GM18498 (cell line): ENCODE measurements around the gene SLC22A5.

Source experiments
- ATAC-seq: cut with Tn5 transposase; IDR thresholded peaks from one replicate; pipeline ENCODE4 v1.9.1; 2021; ENCODE audit warnings: mild to moderate bottlenecking, moderate library complexity; ENCODE audit not compliant: unreplicated experiment

Gene SLC22A5

GRCh38 chr5:132369474-132370180 is at the start of gene SLC22A5:
Gene SLC22A5 (plus strand): TSS chr5:132369710. CDS start chr5:132369973, 263 bp downstream.
- peak; percentile 91 for ATAC-seq

- no peak for ATAC-seq
Measured at GRCh38 chr5:132319975-132320374, 49.5 kb upstream of the SLC22A5 start.

- ATAC-seq, result no peak
Measured at GRCh38 chr5:132321109-132321721, 48.3 kb upstream of the SLC22A5 start.

- ATAC-seq, result no peak
Measured at GRCh38 chr5:132322266-132322665, 47.2 kb upstream of the SLC22A5 start.

GRCh38 chr5:132323202-132323601 is 46.3 kb upstream of the SLC22A5 start:
- no peak for ATAC-seq

GRCh38 chr5:132325691-132326090 is 43.8 kb upstream of the SLC22A5 start:
- ATAC-seq, result no peak

- no peak for ATAC-seq
Measured at GRCh38 chr5:132327252-132327955, 42.1 kb upstream of the SLC22A5 start.

- no peak for ATAC-seq
Measured at GRCh38 chr5:132334812-132335211, 34.7 kb upstream of the SLC22A5 start.

GRCh38 chr5:132335402-132335801 is 34.1 kb upstream of the SLC22A5 start:
- ATAC-seq, result no peak

GRCh38 chr5:132339502-132339901 is 30.0 kb upstream of the SLC22A5 start:
- ATAC-seq, result no peak

GRCh38 chr5:132342291-132343180 is 27.0 kb upstream of the SLC22A5 start:
- no peak for ATAC-seq

GRCh38 chr5:132344775-132345514 is 24.6 kb upstream of the SLC22A5 start:
- no peak for ATAC-seq

- ATAC-seq, result no peak
Measured at GRCh38 chr5:132353486-132353995, 16.0 kb upstream of the SLC22A5 start.

GRCh38 chr5:132354381-132355139 is 14.9 kb upstream of the SLC22A5 start:
- no peak for ATAC-seq

- no peak for ATAC-seq
Measured at GRCh38 chr5:132355140-132355765, 14.3 kb upstream of the SLC22A5 start.

GRCh38 chr5:132358775-132359174 is 10.7 kb upstream of the SLC22A5 start:
- ATAC-seq, result no peak

- no peak for ATAC-seq
Measured at GRCh38 chr5:132362086-132362485, 7.4 kb upstream of the SLC22A5 start.

GRCh38 chr5:132363431-132364112 is 5.9 kb upstream of the SLC22A5 start:
- ATAC-seq, result no peak
